Panc1 (cell line): ENCODE measurements around the gene ILDR2. TPM values are rescaled to one million over a fixed set of nuclear protein-coding genes. Genes with fewer than 3 reads are reported as not detected.

Experiments used
- ATAC-seq: fragments of 200-7000 bp; cut with Tn5 transposase; 2 replicates; pipeline ENCODE4 v1.9.1; 2020; ENCODE audit warnings: mild to moderate bottlenecking, moderate library complexity
- BruUV-seq: library from RNA; stranded (reverse); fragments of 400-500 nt; replicated peaks from 2 replicates; lab custom pipeline; 2021; lab: Mats Ljungman, UMichigan
- CTCF ChIA-PET: fragments of 300-600 bp; sonication (Branson Sonifier 250); formaldehyde crosslinking; loops from one replicate; lab custom pipeline; 2022; ENCODE audit warnings: antibody characterized with exemption; lab: Charles Lee
- POLR2A ChIA-PET: fragments of 300-600 bp; sonication (Branson Sonifier 250); formaldehyde crosslinking; loops from one replicate; lab custom pipeline; 2022; ENCODE audit warnings: antibody characterized with exemption; lab: Charles Lee
- DNase-seq: peaks from one replicate; pipeline ENCODE4 v3.0.0-alpha.2; 2010; ENCODE audit warnings: low read depth, low spot score
- H3K27ac ChIP-seq: 2 replicates; pipeline ENCODE4 v1.5.1; 2011; ENCODE audit warnings: mild to moderate bottlenecking, low read length, inconsistent platforms
- H3K27me3 ChIP-seq: fragments of 200-500 bp; sonication (Bioruptor generic); 2 replicates; pipeline ENCODE4 v1.6.0; 2014; ENCODE audit warnings: low read length, inconsistent platforms; ENCODE audit not compliant: control insufficient read depth, insufficient read depth
- H3K36me3 ChIP-seq: fragments of 200-500 bp; sonication (Bioruptor generic); 2 replicates; pipeline ENCODE4 v1.5.1; 2014; ENCODE audit warnings: inconsistent platforms, mild to moderate bottlenecking, low read length, moderate library complexity; ENCODE audit not compliant: control insufficient read depth, insufficient read depth
- H3K4me1 ChIP-seq: 2 replicates; pipeline ENCODE4 v1.5.1; 2011; ENCODE audit warnings: inconsistent platforms, mild to moderate bottlenecking, low read length, moderate library complexity; ENCODE audit not compliant: control insufficient read depth, insufficient read depth
- H3K4me3 ChIP-seq, 2 experiments: 2 replicates each; pipeline ENCODE4 v1.5.1; 2011 to 2012; ENCODE audit warnings: low read depth in 2 of 2, low read length in 2 of 2, mild to moderate bottlenecking in 2 of 2, inconsistent platforms in 1 of 2, moderate library complexity in 1 of 2
- H3K9me3 ChIP-seq: fragments of 200-500 bp; sonication (Bioruptor generic); 2 replicates; pipeline ENCODE4 v1.5.1; 2014; ENCODE audit warnings: low read depth, mild to moderate bottlenecking, inconsistent platforms, low read length, moderate library complexity; ENCODE audit not compliant: control insufficient read depth, insufficient read depth
- CTCF ChIP-seq: fragments of 450-650 bp; IDR thresholded peaks from 2 replicates; pipeline ENCODE4 v1.5.1; 2017; ENCODE audit warnings: mild to moderate bottlenecking
- POLR2AphosphoS5 ChIP-seq: IDR thresholded peaks from 2 replicates; pipeline ENCODE4 v1.6.1; 2012; ENCODE audit warnings: mild to moderate bottlenecking, low read depth, low read length, moderate library complexity
- REST ChIP-seq, 2 experiments: IDR thresholded peaks; 2 replicates each; pipeline ENCODE4 v1.6.1; 2011 to 2012; ENCODE audit warnings: low read depth in 2 of 2, control low read depth in 1 of 2, low read length in 1 of 2, mild to moderate bottlenecking in 1 of 2, moderate library complexity in 1 of 2; ENCODE audit not compliant: insufficient read depth in 1 of 2
- SIN3A ChIP-seq: IDR thresholded peaks from 2 replicates; pipeline ENCODE4 v1.6.1; 2012; ENCODE audit warnings: low read depth, mild to moderate bottlenecking, low read length, moderate library complexity, borderline replicate concordance; ENCODE audit not compliant: insufficient read depth
- TCF7L2 ChIP-seq: IDR thresholded peaks from 2 replicates; pipeline ENCODE4 v1.6.1; 2011; ENCODE audit warnings: mild to moderate bottlenecking, low read depth, low read length, inconsistent platforms
- in situ Hi-C: cut with HindIII; loops from 2 replicates; pipeline ENCODE4 v1.10.0; 2016; ENCODE audit warnings: low sequenced_read_pairs, low pct_unique_long_range_greater_than_20kb
- intact Hi-C: fragments of 100-400 bp; cut with micrococcal nuclease; formaldehyde crosslinking; loops from one replicate; pipeline ENCODE4 v1.10.0; 2022; ENCODE audit not compliant: unreplicated experiment
- total RNA-seq: library from RNA; stranded (reverse); gene quantifications from one replicate; pipeline ENCODE4 v1.2.1, GENCODE V29; 2021; ENCODE audit not compliant: unreplicated experiment

ILDR2 gene
- total RNA-seq, 1 experiment from 2014 or later, result 0.08 TPM

- intact Hi-C loops, result no loop called here
- no peaks in the 10 kb centered on the region for H3K36me3 ChIP-seq
- H3K4me3 ChIP-seq, result no peak overlapping the region
- H3K4me1 ChIP-seq, result no peaks in the 10 kb centered on the region
- TF ChIP-seq POLR2AphosphoS5 (no peak), REST (IDR thresholded peaks at IDR 0.05; ENCODE audit: insufficient read depth in 1 of 2, low read depth in 2 of 2, low read length in 1 of 2) (no peak), SIN3A (no peak), CTCF (no peak), TCF7L2 (no peak)
- no peaks in the 10 kb centered on the region for H3K9me3 ChIP-seq
- no peak for ATAC-seq
- H3K27me3 ChIP-seq, result peaks cover 29% of the 10 kb centered on the region
- ChIA-PET POLR2A (no interaction called here), CTCF (no interaction called here)
- H3K27ac ChIP-seq, result no peak overlapping the region
- in situ Hi-C loops, result no loop called here
- no peak for DNase-seq
- BruUV-seq, result no TSS peak
Measured at GRCh38 chr1:166960858-166961474, 14.4 kb downstream of the ILDR2 start.

- H3K27me3 ChIP-seq, result peaks cover 21% of the 10 kb centered on the region; the same call in 1 of the 2 replicates
- CTCF ChIA-PET, result no interaction called here
- no peaks in the 10 kb centered on the region for H3K9me3 ChIP-seq
- intact Hi-C loops, result no loop called here
- POLR2A ChIA-PET, result interaction anchor here (0.6 kb wide), 1 partner anchor 398 kb away, joined by 3 read pairs; no protein-coding TSS in a partner anchor
- no peaks in the 10 kb centered on the region for H3K36me3 ChIP-seq
- ATAC-seq, result no peak
- no peak overlapping the region for H3K4me3 ChIP-seq
- in situ Hi-C loops, result no loop called here
- DNase-seq, result no peak
- no peaks in the 10 kb centered on the region for H3K4me1 ChIP-seq
- BruUV-seq, result no TSS peak
- H3K27ac ChIP-seq, result no peak overlapping the region
- no peak for TF ChIP-seq TCF7L2
- TF ChIP-seq SIN3A, result no peak
- no peak for TF ChIP-seq REST (IDR thresholded peaks at IDR 0.05; ENCODE audit: insufficient read depth in 1 of 2, low read depth in 2 of 2, low read length in 1 of 2)
- TF ChIP-seq CTCF, result no peak
- TF ChIP-seq POLR2AphosphoS5, result no peak
Measured at GRCh38 chr1:166956872-166957271, 18.5 kb downstream of the ILDR2 start.
